Measurements from ENCODE around the gene CHD5.

GRCh38 chr1:6197746-6198427 is 17.8 kb upstream of the CHD5 start:
- no peak for TF ChIP-seq EZH2 (IDR thresholded peaks at IDR 0.05)
- no peak for TF ChIP-seq POLR2A (IDR thresholded peaks at IDR 0.05; ENCODE audit: borderline replicate concordance, extremely low read depth, insufficient read depth, insufficient read length)
